HEK293 (cell line): Measurements from ENCODE around the gene UCP2.
A peak's percentile ranks its signal among the peaks of the same experiment; 100 is the strongest.

Experiments used
- CTCF ChIA-PET: fragments of 350-600 bp; formaldehyde crosslinking; extraction: SDS; loops from one replicate; lab custom pipeline; 2021; ENCODE audit warnings: antibody characterized with exemption; lab: Yijun Ruan, JAX
- POLR2A ChIA-PET: fragments of 300-600 bp; formaldehyde crosslinking; extraction: SDS; loops from one replicate; lab custom pipeline; 2020; ENCODE audit warnings: antibody characterized with exemption, inconsistent platforms; lab: Yijun Ruan, JAX
- H3K27ac ChIP-seq: fragments of 200-500 bp; sonication (Bioruptor generic); 2 replicates; pipeline ENCODE4 v1.5.1; 2014; ENCODE audit warnings: low read depth, low read length, control low read depth, inconsistent platforms; ENCODE audit errors: extremely low read depth
- H3K36me3 ChIP-seq, 2 experiments: fragments of 200-500 bp in 1 of 2; sonication (Bioruptor generic) in 1 of 2; 1 replicate in 1 of 2; 2 replicates in 1 of 2; pipeline ENCODE4 v1.5.1; 2014 to 2017; ENCODE audit warnings: inconsistent platforms in 2 of 2, low read length in 2 of 2; ENCODE audit not compliant: control insufficient read depth in 2 of 2, insufficient read depth in 1 of 2
- H3K4me1 ChIP-seq: fragments of 200-500 bp; sonication (Bioruptor generic); 2 replicates; pipeline ENCODE4 v1.5.1; 2014; ENCODE audit warnings: mild to moderate bottlenecking, low read length, inconsistent platforms; ENCODE audit not compliant: control insufficient read depth, insufficient read depth
- H3K4me3 ChIP-seq: 2 replicates; pipeline ENCODE4 v1.5.1; 2011; ENCODE audit warnings: low read depth, mild to moderate bottlenecking, control low read depth, low read length, moderate library complexity
- H3K9me3 ChIP-seq: fragments of 200-500 bp; sonication (Bioruptor generic); 2 replicates; pipeline ENCODE4 v1.5.1; 2014; ENCODE audit warnings: low read depth, low read length, inconsistent platforms; ENCODE audit not compliant: control insufficient read depth, insufficient read depth
- BCL11B ChIP-seq: fragments of 450-650 bp; formaldehyde crosslinking; IDR thresholded peaks from 2 replicates; pipeline ENCODE4 v1.5.1; 2016; ENCODE audit warnings: low read depth, missing biosample characterization, missing genetic modification characterization
- EGR2 ChIP-seq: fragments of 450-650 bp; formaldehyde crosslinking; IDR thresholded peaks from 2 replicates; pipeline ENCODE4 v1.5.1; 2016; ENCODE audit warnings: low read depth, missing biosample characterization, missing genetic modification characterization
- HOXC10 ChIP-seq: sonication (generic); formaldehyde crosslinking; IDR thresholded peaks from 2 replicates; pipeline ENCODE4 v1.8.1; 2023; ENCODE audit warnings: mild to moderate bottlenecking, missing genetic modification reagents
- PRDM10 ChIP-seq: fragments of 450-650 bp; formaldehyde crosslinking; IDR thresholded peaks from 2 replicates; pipeline ENCODE4 v1.5.1; 2016; ENCODE audit warnings: missing biosample characterization, missing genetic modification characterization
- ZBTB1 ChIP-seq: fragments of 450-650 bp; formaldehyde crosslinking; IDR thresholded peaks from 2 replicates; pipeline ENCODE4 v1.5.1; 2016; ENCODE audit warnings: missing biosample characterization, missing genetic modification characterization
- ZBTB26 ChIP-seq: fragments of 450-650 bp; formaldehyde crosslinking; optimal IDR thresholded peaks from 2 replicates; pipeline ENCODE3; 2016; ENCODE audit warnings: missing biosample characterization, mild to moderate bottlenecking, missing genetic modification characterization
- ZFHX2 ChIP-seq: fragments of 450-650 bp; formaldehyde crosslinking; conservative IDR thresholded peaks from 2 replicates; pipeline ENCODE4 v1.5.1; 2016; ENCODE audit warnings: missing biosample characterization, missing genetic modification characterization
- ZFP69B ChIP-seq: fragments of 450-650 bp; formaldehyde crosslinking; IDR thresholded peaks from 2 replicates; pipeline ENCODE4 v1.5.1; 2016; ENCODE audit warnings: missing biosample characterization, missing genetic modification characterization
- ZIC2 ChIP-seq: fragments of 450-650 bp; formaldehyde crosslinking; IDR thresholded peaks from 2 replicates; pipeline ENCODE4 v1.5.1; 2016; ENCODE audit warnings: missing biosample characterization, missing genetic modification characterization
- ZNF148 ChIP-seq: fragments of 450-650 bp; formaldehyde crosslinking; IDR thresholded peaks from 2 replicates; pipeline ENCODE4 v1.5.0; 2017; ENCODE audit warnings: missing biosample characterization, missing genetic modification characterization, borderline replicate concordance
- ZNF354C ChIP-seq: fragments of 450-650 bp; formaldehyde crosslinking; IDR thresholded peaks from 2 replicates; pipeline ENCODE4 v1.5.1; 2016; ENCODE audit warnings: missing biosample characterization, missing genetic modification characterization, low read depth, borderline replicate concordance
- ZNF394 ChIP-seq: fragments of 450-650 bp; formaldehyde crosslinking; IDR thresholded peaks from 2 replicates; pipeline ENCODE4 v1.5.1; 2016; ENCODE audit warnings: missing biosample characterization, missing genetic modification characterization, mild to moderate bottlenecking, moderate library complexity, borderline replicate concordance
- ZNF521 ChIP-seq: fragments of 450-650 bp; formaldehyde crosslinking; IDR thresholded peaks from 2 replicates; pipeline ENCODE4 v1.5.1; 2017; ENCODE audit warnings: missing biosample characterization, mild to moderate bottlenecking, missing genetic modification characterization
- ZNF558 ChIP-seq: fragments of 450-650 bp; formaldehyde crosslinking; IDR thresholded peaks from 2 replicates; pipeline ENCODE4 v1.5.1; 2016; ENCODE audit warnings: missing biosample characterization, missing genetic modification characterization
- ZNF560 ChIP-seq: fragments of 450-650 bp; formaldehyde crosslinking; IDR thresholded peaks from 2 replicates; pipeline ENCODE4 v1.5.1; 2017; ENCODE audit warnings: missing biosample characterization, missing genetic modification characterization, borderline replicate concordance
- ZNF561 ChIP-seq: fragments of 450-650 bp; IDR thresholded peaks from 2 replicates; pipeline ENCODE4 v1.5.1; 2018; ENCODE audit warnings: missing biosample characterization, missing genetic modification characterization, borderline replicate concordance
- ZNF623 ChIP-seq: fragments of 450-650 bp; formaldehyde crosslinking; IDR thresholded peaks from 2 replicates; pipeline ENCODE4 v1.5.1; 2016; ENCODE audit warnings: missing biosample characterization, missing genetic modification characterization
- ZNF645 ChIP-seq: fragments of 450-650 bp; formaldehyde crosslinking; IDR thresholded peaks from 2 replicates; pipeline ENCODE4; 2016; ENCODE audit warnings: missing biosample characterization, missing genetic modification characterization
- ZNF658 ChIP-seq: fragments of 450-650 bp; formaldehyde crosslinking; IDR thresholded peaks from 2 replicates; pipeline ENCODE4; 2016; ENCODE audit warnings: missing biosample characterization, missing genetic modification characterization
- ZNF670 ChIP-seq: fragments of 450-650 bp; formaldehyde crosslinking; IDR thresholded peaks from 2 replicates; pipeline ENCODE4 v1.5.1; 2016; ENCODE audit warnings: missing biosample characterization, missing genetic modification characterization, low read depth
- ZNF777 ChIP-seq: fragments of 450-650 bp; formaldehyde crosslinking; IDR thresholded peaks from 2 replicates; pipeline ENCODE4 v1.5.1; 2017; ENCODE audit warnings: missing biosample characterization, missing genetic modification characterization, borderline replicate concordance

Gene UCP2

GRCh38 chr11:74019860-74020259 is 37.2 kb upstream of the UCP2 start:
- no peaks in the 10 kb centered on the region for H3K9me3 ChIP-seq
- ChIA-PET CTCF (no interaction called here), POLR2A (interaction anchor here (0.5 kb wide), 1 partner anchor 167 kb away, joined by 3 read pairs; no protein-coding TSS in a partner anchor)
- peaks cover 0 to 45% of the 10 kb centered on the region in 2 experiments; a peak in 1 of 3 replicates for H3K36me3 ChIP-seq
- H3K4me3 ChIP-seq: no peak overlapping the region
- no peak for TF ChIP-seq ZNF777
- no peak for TF ChIP-seq ZNF561 (tag by site-specific recombination)
- TF ChIP-seq EGR2 (tag by site-specific recombination): peak; percentile 95
- no peak for TF ChIP-seq ZBTB1 (tag by site-specific recombination)
- TF ChIP-seq ZFP69B (tag by site-specific recombination): no peak
- no peak for TF ChIP-seq ZNF623 (tag by site-specific recombination)
- TF ChIP-seq ZBTB26 (tag by site-specific recombination): no peak
- TF ChIP-seq PRDM10 (tag by site-specific recombination): no peak
- peak; percentile 97 for TF ChIP-seq ZFHX2
- TF ChIP-seq ZNF394: no peak
- TF ChIP-seq HOXC10 (CRISPR knock-in tag): no peak
- TF ChIP-seq BCL11B (tag by site-specific recombination): no peak
- no peak for TF ChIP-seq ZNF148 (tag by site-specific recombination)
- H3K27ac ChIP-seq: no peak overlapping the region
- H3K4me1 ChIP-seq: no peaks in the 10 kb centered on the region

- Histone ChIP-seq H3K4me3 (no peak overlapping the region), H3K4me1 (no peaks in the 10 kb centered on the region), H3K36me3 (peaks cover 0 to 46% of the 10 kb centered on the region in 2 experiments; a peak in 1 of 3 replicates), H3K9me3 (no peaks in the 10 kb centered on the region), H3K27ac (no peak overlapping the region)
- ChIA-PET CTCF (no interaction called here), POLR2A (no interaction called here)
- TF ChIP-seq ZNF148 (tag by site-specific recombination) (no peak), ZNF521 (tag by site-specific recombination) (no peak), ZNF558 (no peak), ZNF354C (no peak), ZNF670 (tag by site-specific recombination) (no peak), ZNF658 (tag by site-specific recombination) (no peak), ZNF560 (tag by site-specific recombination) (no peak), EGR2 (tag by site-specific recombination) (no peak), ZIC2 (tag by site-specific recombination) (no peak), ZNF645 (tag by site-specific recombination) (no peak)
Observed at GRCh38 chr11:74019104-74019738, 36.6 kb upstream of the UCP2 start.
